K562 (cell line): ENCODE data around the gene MYL1. TPM values are rescaled to one million over a fixed set of nuclear protein-coding genes. Genes with fewer than 3 reads are reported as not detected.

Experiments used
- ATAC-seq: fragments of 200-7000 bp; cut with Tn5 transposase; 3 replicates; pipeline ENCODE4 v1.9.1; 2020; ENCODE audit warnings: moderate library complexity
- BruUV-seq: library from RNA; stranded (reverse); fragments of 400-500 nt; replicated peaks from 2 replicates; lab custom pipeline; 2021; lab: Mats Ljungman, UMichigan
- CTCF ChIA-PET: fragments of 300-600 bp; formaldehyde crosslinking; extraction: SDS; loops from one replicate; lab custom pipeline; 2021; ENCODE audit warnings: low intra/inter-chr PET ratio; lab: Yijun Ruan, JAX
- POLR2A ChIA-PET: fragments of 300-600, 350-650 bp; sonication (Branson Sonifier 250); formaldehyde crosslinking; extraction: SDS; loops from one replicate; lab custom pipeline; 2021; ENCODE audit warnings: antibody characterized with exemption, inconsistent platforms; lab: Yijun Ruan, JAX
- DNase-seq, 4 experiments: peaks; one replicate each; pipeline versions ENCODE4 v3.0.0 to v3.0.0-alpha.2; 2011 to 2018; ENCODE audit warnings: low spot score in 3 of 4, mixed read lengths in 3 of 4; ENCODE audit errors: extremely low read depth in 1 of 4
- FAIRE-seq: peaks from 2 replicates; lab custom pipeline; 2011; peaks lifted over from hg19 to GRCh38; lab: Jason Lieb, UNC
- H2AFZ ChIP-seq: 2 replicates; pipeline ENCODE4 v1.6.0; 2011; ENCODE audit warnings: low read depth, low read length, control low read depth, inconsistent platforms
- H3K27ac ChIP-seq: fragments of 200-600 bp; 3 replicates; pipeline ENCODE4 v1.8.0; 2011; ENCODE audit warnings: low read depth, mild to moderate bottlenecking, control low read depth, inconsistent platforms, low read length, moderate library complexity, mixed read lengths; ENCODE audit errors: extremely low read depth
- H3K27me3 ChIP-seq, 2 experiments: fragments of 300-600 bp in 1 of 2; 2 replicates in 1 of 2; 3 replicates in 1 of 2; pipeline versions ENCODE4 v1.6.0 to v1.8.0; 2011; ENCODE audit warnings: inconsistent platforms in 2 of 2, low read length in 2 of 2, mild to moderate bottlenecking in 1 of 2, mixed read lengths in 1 of 2, moderate library complexity in 1 of 2; ENCODE audit not compliant: control insufficient read depth in 2 of 2, insufficient read depth in 2 of 2
- H3K36me3 ChIP-seq: fragments of 300-600 bp; 3 replicates; pipeline ENCODE4 v1.8.0; 2011; ENCODE audit warnings: mild to moderate bottlenecking, low read length, inconsistent platforms; ENCODE audit not compliant: control insufficient read depth, insufficient read depth
- H3K4me1 ChIP-seq, 2 experiments: fragments of 200-600 bp in 1 of 2; replicated peaks in 1 of 2; 2 replicates in 1 of 2; 3 replicates in 1 of 2; pipeline versions ENCODE4 v1.5.1 to v1.8.0; 2011; ENCODE audit warnings: inconsistent platforms in 2 of 2, low read length in 2 of 2, mild to moderate bottlenecking in 1 of 2, mixed read lengths in 1 of 2, moderate library complexity in 1 of 2; ENCODE audit not compliant: control insufficient read depth in 2 of 2, insufficient read depth in 2 of 2
- H3K4me2 ChIP-seq: 2 replicates; pipeline ENCODE4 v1.6.1; 2011; ENCODE audit warnings: low read length, control low read depth, inconsistent platforms, mixed read lengths; ENCODE audit not compliant: insufficient read depth
- H3K4me3 ChIP-seq: fragments of 200-600 bp; sonication (generic), shearing (Covaris generic); 2 replicates; pipeline ENCODE4 v1.5.1; 2016; ENCODE audit warnings: control low read depth, inconsistent platforms
- H3K79me2 ChIP-seq: fragments of 200-600 bp; 3 replicates; pipeline ENCODE4 v1.8.0; 2011; ENCODE audit warnings: low read length, inconsistent platforms; ENCODE audit not compliant: control insufficient read depth, insufficient read depth
- H3K9ac ChIP-seq, 2 experiments: 2 replicates each; pipeline versions ENCODE4 v1.6.0 to v1.6.1; 2011; ENCODE audit warnings: low read depth in 2 of 2, low read length in 2 of 2, control low read depth in 1 of 2, inconsistent platforms in 1 of 2, mild to moderate bottlenecking in 1 of 2, mixed read lengths in 1 of 2; ENCODE audit not compliant: insufficient read depth in 1 of 2
- H3K9me1 ChIP-seq: one replicate; pipeline ENCODE4 v1.6.0; 2011; ENCODE audit warnings: inconsistent platforms, mild to moderate bottlenecking, low read length, moderate library complexity; ENCODE audit not compliant: control insufficient read depth, insufficient read depth
- H3K9me3 ChIP-seq: replicated peaks from 2 replicates; pipeline ENCODE4 v1.5.1; 2011; ENCODE audit warnings: low read depth, low read length, inconsistent platforms; ENCODE audit not compliant: control insufficient read depth, insufficient read depth
- H4K20me1 ChIP-seq: replicated peaks from 2 replicates; pipeline ENCODE4 v1.6.1; 2011; ENCODE audit warnings: low read length, inconsistent platforms, mixed read lengths; ENCODE audit not compliant: control insufficient read depth, insufficient read depth
- ATF1 ChIP-seq, 2 experiments: fragments of 450-650 bp in 1 of 2; IDR thresholded peaks; 2 replicates each; pipeline ENCODE4 v1.6.1; 2016; ENCODE audit warnings: missing compliant biosample characterization in 1 of 2, missing genetic modification characterization in 1 of 2
- GTF2E2 ChIP-seq: fragments of 200-800 bp; sonication (Bioruptor generic); IDR thresholded peaks from 2 replicates; pipeline ENCODE4 v1.6.1; 2016; ENCODE audit warnings: missing genetic modification characterization, missing compliant biosample characterization
- IFI16 ChIP-seq: fragments of 250-450 bp; sonication (Bioruptor Pico); IDR thresholded peaks from 2 replicates; pipeline ENCODE4 v2.1.2; 2022; ENCODE audit warnings: mild to moderate bottlenecking, inconsistent platforms
- MBD2 ChIP-seq: sonication (generic); IDR thresholded peaks from 2 replicates; pipeline ENCODE4 v1.6.1; 2016; ENCODE audit warnings: low read depth, borderline replicate concordance
- MXI1 ChIP-seq: IDR thresholded peaks from 2 replicates; pipeline ENCODE4 v1.6.1; 2011; ENCODE audit warnings: low read depth, mild to moderate bottlenecking, improper control_type of control experiment, low read length
- POLR2AphosphoS5 ChIP-seq: IDR thresholded peaks from 2 replicates; pipeline ENCODE4 v1.6.1; 2011; ENCODE audit warnings: mild to moderate bottlenecking, low read depth, low read length, moderate library complexity; ENCODE audit not compliant: control insufficient read depth, insufficient read depth
- POU5F1 ChIP-seq: fragments of 150-350 bp; IDR thresholded peaks from 2 replicates; pipeline ENCODE4 v1.6.1; 2014; ENCODE audit warnings: borderline replicate concordance, low read length, low read depth, mild to moderate bottlenecking; ENCODE audit not compliant: partially characterized antibody
- RBM34 ChIP-seq: fragments of 200-400 bp; formaldehyde crosslinking; IDR thresholded peaks from 2 replicates; pipeline ENCODE4 v1.6.1; 2018; ENCODE audit warnings: low read length, borderline replicate concordance; ENCODE audit not compliant: insufficient read depth
- RNF2 ChIP-seq: sonication (generic); IDR thresholded peaks from 2 replicates; pipeline ENCODE4 v1.6.1; 2016
- SMAD4 ChIP-seq: fragments of 250-450 bp; sonication (Bioruptor Pico); conservative IDR thresholded peaks from 2 replicates; pipeline ENCODE4 v1.8.0; 2021; ENCODE audit warnings: inconsistent platforms, mild to moderate bottlenecking, moderate library complexity
- TEAD4 ChIP-seq, 2 experiments: sonication (generic) in 1 of 2; formaldehyde crosslinking in 1 of 2; IDR thresholded peaks; 2 replicates each; pipeline versions ENCODE4 v1.6.1 to v1.8.0; 2012 to 2022; ENCODE audit warnings: borderline replicate concordance in 1 of 2, inconsistent platforms in 1 of 2, low read length in 1 of 2, mild to moderate bottlenecking in 1 of 2, missing genetic modification reagents in 1 of 2
- ZC3H11A ChIP-seq: IDR thresholded peaks from 2 replicates; pipeline ENCODE4 v1.6.1; 2012; ENCODE audit warnings: low read depth, low read length, improper control_type of control experiment
- ZNF23 ChIP-seq: fragments of 250-450 bp; sonication (Bioruptor Pico); IDR thresholded peaks from 2 replicates; pipeline ENCODE4 v1.4.0; 2020; ENCODE audit warnings: mild to moderate bottlenecking
- WGBS: fragments of 100-300 bp; shearing (Covaris generic); methylation state at CpG from one replicate; pipeline ENCODE4 v1.1.6; 2016; ENCODE audit warnings: low coverage, mixed read lengths; ENCODE audit not compliant: insufficient coverage; ENCODE audit errors: missing lambda C conversion rate; 5-methylcytosine and 5-hydroxymethylcytosine counted together
- in situ Hi-C: fragments of 300-500 bp; cut with MboI; formaldehyde crosslinking; loops from 4 replicates; pipeline ENCODE4 v1.15.0; 2018; ENCODE audit warnings: inconsistent platforms, mixed read lengths
- intact Hi-C: fragments of 100-400 bp; cut with micrococcal nuclease; formaldehyde crosslinking; loops from 2 replicates; pipeline ENCODE4 v1.14.2; 2022
- polyA plus RNA-seq, 8 experiments: library from polyadenylated mRNA; depleted of rRNA in 4 of 8; stranded (reverse) in 5 of 8; unstranded in 3 of 8; fragments of >200 nt; fragmentation: Nextera tagmentation in 2 of 8; fragmentation: Illumina TruSeq in 1 of 8; extraction: Ambion mirVana in 2 of 8; extraction: Trizol in 1 of 8; gene quantifications; 2 replicates each; pipeline versions ENCODE4 v1.2.1 to v1.2.3, GENCODE V29; 2011 to 2014; ENCODE audit warnings: inconsistent platforms in 1 of 8, missing spikeins in 1 of 8
- total RNA-seq, 7 experiments: library from RNA; depleted of rRNA in 6 of 7; stranded (reverse); fragments of >200 nt in 6 of 7; fragmentation: Illumina TruSeq in 2 of 7; extraction: Trizol in 2 of 7; gene quantifications; 2 replicates each; pipeline versions ENCODE4 v1.2.1 to v1.2.3, GENCODE V29; 2011 to 2021; ENCODE audit warnings: low replicate concordance in 1 of 7
- TF ChIP-seq, protein P1 (sequence below): sonication (generic); IDR thresholded peaks from 2 replicates; pipeline ENCODE4 v1.6.1; 2016

The MYL1 gene
- total and polyA plus RNA-seq, 9 of the 15 experiments (the other 6 are each of a cell fraction or from before 2014, with no cell fraction given): not detected

DNA sequence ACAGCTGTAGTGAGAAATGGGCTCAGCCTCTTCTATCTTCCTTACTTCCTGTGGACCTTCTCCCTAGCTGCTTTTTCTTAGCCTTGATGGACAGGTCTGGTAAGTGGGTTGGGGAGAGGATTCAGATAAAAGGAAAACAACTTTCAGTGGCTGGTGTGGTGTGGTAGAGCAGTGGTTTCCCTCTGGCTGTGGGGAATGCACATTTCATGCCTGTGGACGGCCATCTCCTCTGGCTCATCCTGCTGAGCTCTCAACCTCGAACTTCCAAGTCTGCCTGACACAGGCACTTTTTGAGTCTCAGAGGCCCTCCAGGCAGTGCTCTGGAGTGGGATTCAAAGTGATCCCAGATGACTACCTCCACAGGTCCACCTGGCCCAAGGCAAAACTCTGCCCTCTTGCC lies 51.1 kb downstream of the MYL1 start:
- DNase-seq (no peak), FAIRE-seq (no peak), ATAC-seq (no peak)
- WGBS: 0% methylated on average over 1 of the region's 2 CpGs
- intact Hi-C loops (no loop called here), in situ Hi-C loops (no loop called here)
- Histone ChIP-seq H3K27me3 (no peaks in the 10 kb centered on the region), H3K9me3 (no peaks in the 10 kb centered on the region), H3K4me1 (no peaks in the 10 kb centered on the region), H3K36me3 (no peaks in the 10 kb centered on the region), H3K9me1 (no peaks in the 10 kb centered on the region), H3K79me2 (no peaks in the 10 kb centered on the region), H3K4me2 (no peak overlapping the region), H3K27ac (no peak overlapping the region), H3K9ac (no peak overlapping the region), H2AFZ (no peak overlapping the region), H4K20me1 (no peaks in the 10 kb centered on the region), H3K4me3 (no peak overlapping the region)
- TF ChIP-seq POLR2AphosphoS5 (no peak), RBM34 (no peak), MBD2 (no peak), ZC3H11A (no peak), MXI1 (no peak), TEAD4 (IDR thresholded peaks at IDR 0.05; ENCODE audit: low read length) (no peak), TEAD4 (CRISPR knock-in tag; IDR thresholded peaks at IDR 0.05; ENCODE audit: borderline replicate concordance) (no peak), SMAD4 (CRISPR knock-in tag) (no peak), POU5F1 (no peak), RNF2 (no peak), GTF2E2 (tag) (no peak), ATF1 (CRISPR knock-in tag; IDR thresholded peaks at IDR 0.05) (no peak), ATF1 (tag; IDR thresholded peaks at IDR 0.05) (no peak), ZNF23 (no peak), IFI16 (no peak)
- TF ChIP-seq, protein P1, sequence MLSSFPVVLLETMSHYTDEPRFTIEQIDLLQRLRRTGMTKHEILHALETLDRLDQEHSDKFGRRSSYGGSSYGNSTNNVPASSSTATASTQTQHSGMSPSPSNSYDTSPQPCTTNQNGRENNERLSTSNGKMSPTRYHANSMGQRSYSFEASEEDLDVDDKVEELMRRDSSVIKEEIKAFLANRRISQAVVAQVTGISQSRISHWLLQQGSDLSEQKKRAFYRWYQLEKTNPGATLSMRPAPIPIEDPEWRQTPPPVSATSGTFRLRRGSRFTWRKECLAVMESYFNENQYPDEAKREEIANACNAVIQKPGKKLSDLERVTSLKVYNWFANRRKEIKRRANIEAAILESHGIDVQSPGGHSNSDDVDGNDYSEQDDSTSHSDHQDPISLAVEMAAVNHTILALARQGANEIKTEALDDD: no peak
- CTCF ChIA-PET: no interaction called here
- POLR2A ChIA-PET: no interaction called here
- no TSS peak for BruUV-seq
